ENCODE measurements around the gene ATG2B.

DNA sequence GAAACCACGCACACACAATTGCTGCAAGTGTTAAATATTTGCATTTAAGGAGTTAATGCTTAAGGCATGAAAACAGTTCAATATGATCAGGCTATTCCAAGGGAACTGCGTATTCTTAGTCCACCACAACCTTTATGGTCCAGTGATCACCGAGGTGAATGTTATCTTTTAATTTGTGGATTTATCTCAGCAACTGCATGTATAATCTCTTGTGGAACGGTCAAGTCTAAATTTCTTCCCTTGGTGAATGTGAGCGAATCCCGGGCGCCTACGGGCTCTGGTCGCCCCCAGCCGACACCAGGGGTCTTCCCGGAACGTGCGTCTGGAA is 27.8 kb upstream of the ATG2B start:
- TF ChIP-seq POLR2A (IDR thresholded peaks at IDR 0.05), result no peak
- TF ChIP-seq, protein P1, sequence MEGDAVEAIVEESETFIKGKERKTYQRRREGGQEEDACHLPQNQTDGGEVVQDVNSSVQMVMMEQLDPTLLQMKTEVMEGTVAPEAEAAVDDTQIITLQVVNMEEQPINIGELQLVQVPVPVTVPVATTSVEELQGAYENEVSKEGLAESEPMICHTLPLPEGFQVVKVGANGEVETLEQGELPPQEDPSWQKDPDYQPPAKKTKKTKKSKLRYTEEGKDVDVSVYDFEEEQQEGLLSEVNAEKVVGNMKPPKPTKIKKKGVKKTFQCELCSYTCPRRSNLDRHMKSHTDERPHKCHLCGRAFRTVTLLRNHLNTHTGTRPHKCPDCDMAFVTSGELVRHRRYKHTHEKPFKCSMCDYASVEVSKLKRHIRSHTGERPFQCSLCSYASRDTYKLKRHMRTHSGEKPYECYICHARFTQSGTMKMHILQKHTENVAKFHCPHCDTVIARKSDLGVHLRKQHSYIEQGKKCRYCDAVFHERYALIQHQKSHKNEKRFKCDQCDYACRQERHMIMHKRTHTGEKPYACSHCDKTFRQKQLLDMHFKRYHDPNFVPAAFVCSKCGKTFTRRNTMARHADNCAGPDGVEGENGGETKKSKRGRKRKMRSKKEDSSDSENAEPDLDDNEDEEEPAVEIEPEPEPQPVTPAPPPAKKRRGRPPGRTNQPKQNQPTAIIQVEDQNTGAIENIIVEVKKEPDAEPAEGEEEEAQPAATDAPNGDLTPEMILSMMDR (IDR thresholded peaks at IDR 0.05), result no peak

Data from tibial nerve (tissue), 3 donors.